HG03025 (cell line): Measurements from ENCODE around the gene FKBP4.

Experiments
- ATAC-seq: cut with Tn5 transposase; IDR thresholded peaks from one replicate; pipeline ENCODE4 v1.9.1; 2021; ENCODE audit warnings: mild to moderate bottlenecking, moderate library complexity; ENCODE audit not compliant: unreplicated experiment, low FRiP score

FKBP4 gene

GRCh38 chr12:2811801-2812200 lies 17.0 kb downstream of the FKBP4 start:
- ATAC-seq = no peak

DNA sequence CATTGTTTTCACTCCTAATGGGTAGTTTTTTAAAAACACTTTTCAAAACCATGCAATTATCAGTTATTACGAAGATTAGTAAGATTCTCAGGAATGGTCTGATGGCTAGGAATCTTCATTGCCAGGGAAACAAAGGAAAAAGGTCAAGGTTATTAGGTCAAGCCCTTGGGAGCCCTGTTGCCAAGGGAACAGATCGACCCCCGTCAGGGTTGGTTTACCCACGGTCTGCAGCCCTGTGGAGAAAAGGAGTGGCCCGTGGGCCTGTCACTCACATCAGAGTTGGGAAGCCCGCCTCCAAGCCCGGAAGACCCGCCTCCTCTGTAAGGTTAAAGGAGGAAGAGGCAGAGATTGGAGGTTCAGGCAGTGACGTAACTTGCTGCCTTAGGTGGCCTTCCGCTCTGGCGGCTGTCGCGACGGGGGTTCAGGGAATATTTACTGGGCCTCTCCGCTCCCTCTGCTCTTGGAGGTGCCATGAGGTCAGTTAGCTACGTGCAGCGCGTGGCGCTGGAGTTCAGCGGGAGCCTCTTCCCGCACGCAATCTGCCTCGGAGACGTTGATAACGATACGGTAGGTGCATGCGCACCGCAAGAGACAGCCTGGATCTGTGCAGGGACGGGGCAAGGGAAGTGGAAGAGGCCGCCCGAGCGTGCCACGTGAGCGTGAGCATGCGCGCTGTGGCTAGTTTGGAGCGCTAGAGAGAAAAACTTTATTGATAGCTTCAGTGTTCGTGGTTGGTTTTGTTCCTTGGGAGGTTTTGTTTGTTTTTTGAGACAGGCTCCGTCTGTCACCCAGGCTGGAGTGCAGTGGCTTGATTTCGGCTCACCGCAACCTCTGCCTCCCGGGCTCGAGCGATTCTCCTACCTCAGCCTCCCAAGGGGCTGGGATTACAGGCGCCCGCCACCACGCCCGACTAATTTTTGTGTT lies 17.8 kb downstream of the FKBP4 start, which contains the start of gene ITFG2:
TSS of gene ITFG2 (plus strand) at position 379 of the 924 bp plus-strand sequence. CDS start at position 472, 93 bp downstream.
- peak; percentile 94 for ATAC-seq

- no peak for ATAC-seq
These were observed 18.7 kb downstream of the FKBP4 start for GRCh38 chr12:2813214-2814185.

DNA sequence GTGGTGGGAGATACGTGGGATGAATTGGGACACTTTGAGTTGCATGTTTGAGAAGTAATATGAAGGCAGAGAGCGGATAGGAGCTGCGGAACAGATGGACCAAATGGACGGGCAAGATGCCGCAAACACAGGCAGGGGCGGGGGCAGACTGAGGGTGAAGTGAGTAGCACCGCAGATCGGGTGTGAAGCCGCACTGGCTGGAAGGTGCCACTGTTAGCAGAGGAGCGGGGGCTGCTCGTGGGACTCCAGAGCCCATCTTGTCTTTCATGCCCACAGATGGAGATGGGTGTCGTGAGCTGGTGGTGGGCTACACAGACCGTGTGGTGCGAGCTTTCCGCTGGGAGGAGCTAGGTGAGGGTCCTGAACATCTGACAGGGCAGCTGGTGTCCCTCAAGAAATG lies 25.0 kb downstream of the FKBP4 start:
- no peak for ATAC-seq

DNA sequence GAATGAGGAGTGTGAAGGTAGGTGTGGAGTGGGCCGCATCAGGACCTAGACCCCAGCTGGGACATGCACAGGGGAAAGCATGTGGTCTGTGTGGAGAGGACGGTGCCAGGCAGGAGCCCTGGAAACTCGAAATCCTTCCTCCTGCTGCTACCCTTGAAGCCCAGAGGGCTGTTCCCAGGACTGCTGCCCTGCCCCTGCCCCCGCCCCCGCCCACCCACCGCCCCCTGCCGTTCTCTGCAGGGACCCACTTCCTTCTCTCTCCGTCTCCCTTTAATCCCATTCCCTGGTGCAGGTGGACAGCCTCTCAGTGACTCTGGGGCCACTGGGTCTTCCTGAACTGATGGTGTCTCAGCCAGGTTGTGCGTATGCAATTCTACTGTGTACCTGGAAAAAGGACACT lies 25.7 kb downstream of the FKBP4 start:
- no peak for ATAC-seq

- ATAC-seq = no peak
These were observed 28.7 kb downstream of the FKBP4 start for GRCh38 chr12:2823483-2823882.

DNA sequence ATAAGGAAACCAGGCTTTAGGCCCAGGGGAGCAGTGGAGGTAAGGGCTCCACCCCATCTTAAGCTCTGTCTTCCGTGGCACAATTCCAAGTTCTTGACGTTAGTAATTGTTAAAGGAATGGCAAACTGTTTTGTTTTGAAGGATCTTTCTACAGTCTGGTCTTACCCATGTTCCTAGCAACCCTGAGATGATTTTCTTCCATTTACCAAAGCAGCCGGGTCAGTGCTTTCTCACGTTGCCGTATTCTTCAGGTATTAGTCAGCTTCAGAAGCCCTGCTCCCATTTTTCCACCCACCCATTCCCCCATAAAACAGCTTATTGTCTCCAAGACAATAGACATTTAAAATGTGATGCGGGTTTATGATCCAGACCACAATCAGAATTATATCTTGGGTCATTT lies 29.8 kb downstream of the FKBP4 start:
- no peak for ATAC-seq

DNA sequence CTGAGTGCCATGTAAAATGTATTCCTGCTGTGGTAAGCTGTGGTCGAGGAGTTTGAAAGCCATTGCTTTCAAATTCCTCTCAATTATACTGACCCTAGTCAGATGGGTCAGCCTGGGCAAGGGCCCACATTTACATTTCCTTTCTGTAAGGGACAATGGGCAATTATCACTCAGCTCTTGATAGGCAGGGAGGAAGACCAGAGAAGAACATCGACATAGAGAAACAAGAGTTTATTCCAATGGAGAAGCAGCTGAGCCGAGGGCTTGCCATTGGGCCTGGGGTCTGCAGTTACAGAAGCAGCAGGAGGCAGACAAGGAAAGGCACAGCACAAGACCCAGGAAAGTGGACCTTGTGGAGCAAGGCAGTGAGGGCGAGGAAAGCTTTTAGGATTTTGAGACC lies 30.4 kb downstream of the FKBP4 start:
- no peak for ATAC-seq

DNA sequence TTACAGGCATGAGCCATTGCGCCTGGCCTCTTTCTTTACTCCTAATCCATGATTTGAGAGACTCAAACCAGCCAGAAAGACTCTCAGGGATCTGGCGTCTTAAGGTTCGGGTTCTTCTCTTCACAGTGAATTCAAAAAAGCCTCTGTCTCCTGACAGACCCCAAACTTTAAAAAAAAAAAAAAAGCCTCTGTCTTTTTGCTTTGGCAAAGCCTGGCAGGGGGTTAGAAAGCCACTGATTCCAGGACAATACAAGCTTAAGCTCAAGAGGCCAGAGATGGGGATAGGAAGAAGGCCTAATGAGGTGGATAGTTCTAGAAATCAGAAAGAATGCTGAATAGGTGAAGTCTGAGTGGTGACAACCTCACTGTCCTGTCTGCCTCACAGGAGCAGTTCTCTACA lies 31.3 kb downstream of the FKBP4 start:
- no peak for ATAC-seq

DNA sequence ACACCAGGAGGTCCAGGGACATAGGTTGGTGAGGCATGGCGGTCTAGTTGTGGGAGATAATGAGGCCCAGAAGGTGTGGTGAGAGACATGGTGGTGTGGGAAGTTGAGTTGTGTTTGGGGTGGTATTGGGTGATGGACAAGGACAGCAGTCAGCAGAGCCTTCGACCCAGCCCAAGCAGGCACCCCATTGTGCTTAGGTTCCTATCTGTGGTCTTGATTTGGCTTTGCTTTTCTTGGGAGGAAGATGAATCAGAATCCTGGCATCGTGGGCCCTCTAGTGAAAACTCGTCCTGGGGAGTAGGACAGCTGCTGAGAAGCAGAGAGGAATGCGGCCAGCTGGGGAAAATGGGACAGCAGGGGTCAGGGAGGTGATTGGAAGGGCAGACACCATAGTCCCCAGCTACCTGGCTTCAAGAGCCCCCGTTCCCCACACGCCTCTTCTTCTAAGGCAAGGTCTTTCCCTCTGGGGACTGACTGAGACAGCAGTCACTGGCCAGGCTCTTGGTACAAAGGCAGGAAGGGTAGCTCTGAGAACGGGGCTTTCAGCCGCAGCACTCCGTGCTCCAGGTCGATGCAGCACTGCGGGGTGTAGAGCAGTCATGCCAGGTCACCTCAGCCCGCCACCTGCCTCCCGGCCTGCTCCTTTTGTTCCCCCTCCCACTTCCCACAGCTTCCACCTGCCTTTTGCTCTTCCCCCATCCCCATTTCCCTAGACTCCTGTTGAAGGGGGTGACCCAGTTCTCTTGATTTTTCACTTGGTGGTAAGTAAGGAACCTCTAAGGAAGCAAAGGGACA lies 32.1 kb downstream of the FKBP4 start:
- no peak for ATAC-seq

GRCh38 chr12:2829275-2829674 lies 34.5 kb downstream of the FKBP4 start:
- no peak for ATAC-seq

- ATAC-seq = no peak
These were observed 37.9 kb downstream of the FKBP4 start for GRCh38 chr12:2832550-2833127.

GRCh38 chr12:2833327-2833726 lies 38.6 kb downstream of the FKBP4 start:
- no peak for ATAC-seq

GRCh38 chr12:2833810-2834209 lies 39.0 kb downstream of the FKBP4 start:
- ATAC-seq = no peak

DNA sequence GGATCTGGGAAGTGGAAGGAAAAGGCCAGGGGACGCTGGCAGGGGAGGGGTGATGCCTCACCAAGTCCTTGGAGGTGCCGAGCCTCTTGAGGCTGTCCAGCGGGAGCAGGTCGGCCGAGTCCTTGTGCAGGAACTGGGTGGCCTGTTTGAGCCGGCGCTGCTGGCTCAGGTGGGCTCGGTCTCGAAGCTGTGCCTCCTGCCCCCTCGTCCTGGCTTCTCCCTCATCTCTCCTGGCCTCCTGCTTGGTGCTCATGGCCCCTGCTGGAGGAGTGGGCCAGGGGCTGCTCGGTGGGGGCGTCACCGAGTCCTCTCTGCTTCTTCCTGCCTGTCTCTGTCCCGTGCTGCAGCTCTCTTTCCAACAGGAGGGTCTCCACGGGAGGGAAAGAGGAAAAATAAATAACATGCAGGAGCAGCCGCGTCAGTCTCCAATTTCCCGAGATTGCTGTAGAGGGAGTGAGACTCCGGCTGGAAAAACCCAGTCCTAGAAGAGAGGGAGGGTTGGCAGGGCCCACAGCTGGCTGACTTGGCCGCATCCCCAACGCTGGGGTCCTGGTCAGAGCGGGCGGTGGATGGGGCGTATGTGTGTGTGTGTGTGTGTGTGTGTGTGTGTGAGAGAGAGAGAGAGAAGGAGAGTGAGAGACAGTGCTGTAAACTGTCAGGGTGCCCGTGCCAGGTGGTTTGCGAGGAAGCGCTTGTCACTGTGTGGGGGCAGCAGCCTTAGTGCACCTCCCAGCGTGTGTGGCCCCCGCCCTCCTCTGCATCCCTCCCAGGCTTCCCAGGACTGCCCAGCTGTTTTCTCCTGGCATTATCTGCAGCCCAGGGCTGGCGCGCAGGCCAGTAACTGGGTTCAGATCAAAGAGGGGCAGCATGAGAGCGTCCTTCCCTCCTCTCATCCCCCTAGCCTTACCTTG lies 40.1 kb downstream of the FKBP4 start, which contains the start of gene NRIP2:
TSS of gene NRIP2 (minus strand) at position 455 of the 911 bp plus-strand sequence. CDS start at position 403, 52 bp downstream.
- ATAC-seq = no peak

DNA sequence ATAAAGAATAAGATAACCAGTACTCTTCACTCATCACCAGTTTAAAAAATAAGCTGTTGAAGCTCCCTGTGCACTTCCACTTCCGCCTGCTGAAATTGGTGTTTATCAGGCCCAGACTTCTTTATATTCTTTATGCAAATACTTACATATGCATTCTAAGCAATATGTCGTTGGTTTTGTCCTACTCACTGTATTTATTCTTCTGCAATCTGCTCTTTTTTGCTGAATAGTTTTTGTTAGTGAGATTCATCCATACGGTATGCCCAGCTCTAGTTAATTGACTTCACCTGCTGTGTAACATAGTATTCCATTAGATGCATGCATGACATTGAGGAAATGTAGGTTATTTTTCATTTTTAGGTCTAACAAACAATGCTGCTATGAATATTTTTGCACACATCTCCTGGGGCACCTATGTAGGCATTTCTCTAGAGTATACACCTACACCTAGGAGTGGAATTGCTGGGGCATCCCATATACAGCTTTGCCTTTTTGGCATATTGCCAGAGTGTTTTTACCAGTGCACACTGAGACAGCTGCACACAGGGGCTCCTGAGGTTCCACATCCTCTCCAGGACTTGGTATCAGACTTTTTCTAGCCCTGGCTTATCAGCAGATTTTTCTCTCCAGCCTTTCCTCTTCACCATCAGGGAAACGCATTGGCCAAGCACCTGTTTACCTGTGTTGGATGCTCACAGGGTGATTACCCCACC lies 41.1 kb downstream of the FKBP4 start:
- ATAC-seq = no peak

DNA sequence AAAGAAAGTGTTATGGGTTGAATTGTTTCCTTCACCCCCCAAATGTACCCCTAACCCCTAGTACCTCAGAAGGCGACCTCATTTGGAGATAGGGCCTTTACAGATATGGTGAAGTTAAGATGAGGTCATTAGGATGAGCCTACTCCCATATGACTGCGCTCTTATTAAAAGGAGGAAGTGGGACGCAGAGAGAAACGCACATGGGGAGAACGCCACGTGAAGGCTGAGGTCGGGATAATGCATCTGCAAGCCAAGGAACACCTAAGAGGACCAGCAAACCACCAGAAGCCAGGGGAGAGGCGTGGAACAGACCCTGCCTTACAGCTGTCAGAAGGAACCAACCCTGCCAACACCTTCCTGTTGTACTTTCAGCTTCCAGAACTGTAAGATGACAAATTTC lies 41.8 kb downstream of the FKBP4 start:
- ATAC-seq = no peak

- no peak for ATAC-seq
These were observed 46.4 kb downstream of the FKBP4 start for GRCh38 chr12:2841056-2841650.
